ENCODE data around the gene PIK3C3.

GRCh38 chr18:42087235-42087634, 132.2 kb downstream of the PIK3C3 start:
- TF ChIP-seq CTCF (IDR thresholded peaks at IDR 0.05) (no peak), POLR2A (IDR thresholded peaks at IDR 0.05) (no peak)

All from adrenal gland (tissue), 5 donors.